Measurements from ENCODE around the gene GH1.

The GH1 gene

GRCh38 chr17:63943745-63944144 lies 25.1 kb upstream of the GH1 start:
- TF ChIP-seq, protein P1, sequence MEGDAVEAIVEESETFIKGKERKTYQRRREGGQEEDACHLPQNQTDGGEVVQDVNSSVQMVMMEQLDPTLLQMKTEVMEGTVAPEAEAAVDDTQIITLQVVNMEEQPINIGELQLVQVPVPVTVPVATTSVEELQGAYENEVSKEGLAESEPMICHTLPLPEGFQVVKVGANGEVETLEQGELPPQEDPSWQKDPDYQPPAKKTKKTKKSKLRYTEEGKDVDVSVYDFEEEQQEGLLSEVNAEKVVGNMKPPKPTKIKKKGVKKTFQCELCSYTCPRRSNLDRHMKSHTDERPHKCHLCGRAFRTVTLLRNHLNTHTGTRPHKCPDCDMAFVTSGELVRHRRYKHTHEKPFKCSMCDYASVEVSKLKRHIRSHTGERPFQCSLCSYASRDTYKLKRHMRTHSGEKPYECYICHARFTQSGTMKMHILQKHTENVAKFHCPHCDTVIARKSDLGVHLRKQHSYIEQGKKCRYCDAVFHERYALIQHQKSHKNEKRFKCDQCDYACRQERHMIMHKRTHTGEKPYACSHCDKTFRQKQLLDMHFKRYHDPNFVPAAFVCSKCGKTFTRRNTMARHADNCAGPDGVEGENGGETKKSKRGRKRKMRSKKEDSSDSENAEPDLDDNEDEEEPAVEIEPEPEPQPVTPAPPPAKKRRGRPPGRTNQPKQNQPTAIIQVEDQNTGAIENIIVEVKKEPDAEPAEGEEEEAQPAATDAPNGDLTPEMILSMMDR (IDR thresholded peaks at IDR 0.05; ENCODE audit: insufficient read depth, low read depth, low read length, missing control alignments), result no peak
- H3K4me3 ChIP-seq (ENCODE audit: low read length), result no peak overlapping the region
- no peak for DNase-seq (ENCODE audit: low read depth)

DNA sequence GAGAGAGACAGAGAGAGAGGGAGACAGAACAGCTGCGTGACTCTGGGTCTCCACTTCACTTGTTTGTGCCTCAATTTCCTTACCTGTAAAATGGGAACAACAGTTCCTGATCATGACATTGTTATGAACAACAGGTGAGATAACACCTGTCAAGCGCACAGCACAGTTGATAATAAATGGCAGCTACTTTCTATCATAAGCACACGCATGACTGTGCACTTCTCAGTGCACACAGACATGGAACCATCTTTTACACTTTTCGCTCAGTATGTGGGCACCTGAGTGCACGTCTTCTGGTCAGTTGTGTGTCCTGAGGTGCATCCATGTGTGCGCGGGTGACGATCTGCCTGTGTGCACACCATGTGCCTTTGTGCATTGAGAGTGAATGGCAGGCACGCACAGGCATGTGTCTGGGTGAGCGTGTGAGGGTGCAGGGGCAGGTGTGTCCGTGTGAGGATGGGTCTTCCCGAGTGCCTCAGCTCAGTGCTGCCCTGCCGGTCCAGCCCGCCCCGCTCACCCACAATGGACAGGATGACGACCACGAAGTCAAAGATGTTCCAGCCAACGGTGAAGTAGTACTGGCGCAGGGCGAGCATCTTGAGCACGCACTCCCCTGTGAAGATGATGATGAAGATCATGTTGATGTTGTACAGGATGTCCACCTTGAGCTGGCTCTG lies 23.8 kb upstream of the GH1 start:
- H3K4me3 ChIP-seq (ENCODE audit: low read length), result no peak overlapping the region
- TF ChIP-seq, protein P1 (IDR thresholded peaks at IDR 0.05; ENCODE audit: insufficient read depth, low read depth, low read length, missing control alignments), result no peak
- DNase-seq (ENCODE audit: low read depth), result no peak

- TF ChIP-seq, protein P1 (IDR thresholded peaks at IDR 0.05; ENCODE audit: insufficient read depth, low read depth, low read length, missing control alignments), result no peak
Measured at GRCh38 chr17:63941751-63942150, 23.1 kb upstream of the GH1 start.

GRCh38 chr17:63941162-63941561 lies 22.5 kb upstream of the GH1 start:
- TF ChIP-seq, protein P1 (IDR thresholded peaks at IDR 0.05; ENCODE audit: insufficient read depth, low read depth, low read length, missing control alignments), result no peak
- no peak overlapping the region for H3K4me3 ChIP-seq (ENCODE audit: low read length)
- no peak for DNase-seq (ENCODE audit: low read depth)

More at GRCh38 chr17:63941751-63942150, 23.1 kb upstream of the GH1 start:
- H3K4me3 ChIP-seq (ENCODE audit: low read length), result no peak overlapping the region
- DNase-seq (ENCODE audit: low read depth), result no peak

DNA sequence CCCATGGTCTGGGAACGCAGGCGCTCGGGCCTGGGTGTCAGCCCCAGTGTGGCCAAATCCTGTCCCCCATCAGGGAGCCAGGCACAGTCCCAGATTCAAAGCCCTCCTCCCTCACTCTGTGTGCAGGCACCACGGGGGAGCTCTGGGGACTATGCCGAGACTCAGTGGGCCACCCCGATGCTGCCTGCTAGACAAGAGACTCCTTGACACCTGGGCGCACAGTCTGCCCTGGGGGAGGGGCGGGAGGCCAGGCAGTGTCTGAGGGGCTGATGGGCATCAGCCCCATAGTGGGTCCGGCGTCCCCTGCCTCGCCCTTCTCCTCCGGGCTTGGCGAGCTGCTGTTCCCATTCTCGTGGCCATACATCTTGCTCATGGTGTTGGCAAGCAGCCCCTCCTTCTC lies 21.9 kb upstream of the GH1 start:
- DNase-seq (ENCODE audit: low read depth), result no peak
- H3K4me3 ChIP-seq (ENCODE audit: low read length), result no peak overlapping the region
- TF ChIP-seq, protein P1 (IDR thresholded peaks at IDR 0.05; ENCODE audit: insufficient read depth, low read depth, low read length, missing control alignments), result no peak

- H3K4me3 ChIP-seq (ENCODE audit: low read length), result no peak overlapping the region
- DNase-seq (ENCODE audit: low read depth), result no peak
Measured at GRCh38 chr17:63939884-63940283, 21.2 kb upstream of the GH1 start.

More at GRCh38 chr17:63939884-63940283, 21.2 kb upstream of the GH1 start:
- TF ChIP-seq, protein P1 (IDR thresholded peaks at IDR 0.05; ENCODE audit: insufficient read depth, low read depth, low read length, missing control alignments), result no peak
